ENCODE results near the gene CREBRF. TPM values are rescaled to one million over a fixed set of nuclear protein-coding genes. Genes with fewer than 3 reads are reported as not detected.

Gene CREBRF
- total RNA-seq, 1 donor from 2014 or later: 34.4 TPM

GRCh38 chr5:173093606-173094005, 37.5 kb downstream of the CREBRF start:
- no peak overlapping the region for H3K4me3 ChIP-seq
- no peaks in the 10 kb centered on the region for H3K9me3 ChIP-seq
- H3K27ac ChIP-seq: no peak overlapping the region
- intact Hi-C loops (cut with DNase I): no loop called here
- H3K27me3 ChIP-seq: no peaks in the 10 kb centered on the region
- no peak for TF ChIP-seq POLR2A (IDR thresholded peaks at IDR 0.05)
- TF ChIP-seq CTCF (IDR thresholded peaks at IDR 0.05): no peak
- no peak for TF ChIP-seq POLR2AphosphoS5 (IDR thresholded peaks at IDR 0.05; ENCODE audit: insufficient read depth in 1 of 2, low read depth in 1 of 2)
- DNase-seq (ENCODE audit: extremely low spot score in 2 of 2): no peak
- peaks cover 0 to 11% of the 10 kb centered on the region in 2 donors for H3K36me3 ChIP-seq
- H3K4me1 ChIP-seq: peaks cover 38% of the 10 kb centered on the region

GRCh38 chr5:173094012-173094661, 38.0 kb downstream of the CREBRF start:
- Histone ChIP-seq H3K27me3 (no peaks in the 10 kb centered on the region), H3K4me1 (peaks cover 38% of the 10 kb centered on the region), H3K36me3 (peaks cover 0 to 11% of the 10 kb centered on the region in 2 donors), H3K9me3 (no peaks in the 10 kb centered on the region), H3K27ac (no peak overlapping the region), H3K4me3 (no peak overlapping the region)
- no peak for DNase-seq (ENCODE audit: extremely low spot score in 2 of 2)
- intact Hi-C loops (cut with DNase I): no loop called here
- peak in 1 of 2 donors; percentile 35 for TF ChIP-seq POLR2AphosphoS5 (IDR thresholded peaks at IDR 0.05; ENCODE audit: insufficient read depth in 1 of 2, low read depth in 1 of 2)
- no peak for TF ChIP-seq POLR2A (IDR thresholded peaks at IDR 0.05)
- no peak for TF ChIP-seq CTCF (IDR thresholded peaks at IDR 0.05)

- TF ChIP-seq CTCF (IDR thresholded peaks at IDR 0.05): no peak
- no peak for TF ChIP-seq POLR2AphosphoS5 (IDR thresholded peaks at IDR 0.05; ENCODE audit: insufficient read depth in 1 of 2, low read depth in 1 of 2)
- no peak for TF ChIP-seq POLR2A (IDR thresholded peaks at IDR 0.05)
- peaks cover 43% of the 10 kb centered on the region for H3K4me1 ChIP-seq
These were observed 42.6 kb downstream of the CREBRF start for GRCh38 chr5:173098787-173099186.

GRCh38 chr5:173099461-173099860, 43.3 kb downstream of the CREBRF start:
- no peak for DNase-seq (ENCODE audit: extremely low spot score in 2 of 2)
- Histone ChIP-seq H3K36me3 (peaks cover 0 to 8% of the 10 kb centered on the region in 2 donors), H3K27me3 (no peaks in the 10 kb centered on the region), H3K27ac (no peak overlapping the region), H3K4me3 (no peak overlapping the region), H3K9me3 (no peaks in the 10 kb centered on the region), H3K4me1 (peaks cover 40% of the 10 kb centered on the region)
- intact Hi-C loops (cut with DNase I): no loop called here
- TF ChIP-seq POLR2A (IDR thresholded peaks at IDR 0.05): no peak
- no peak for TF ChIP-seq POLR2AphosphoS5 (IDR thresholded peaks at IDR 0.05; ENCODE audit: insufficient read depth in 1 of 2, low read depth in 1 of 2)
- TF ChIP-seq CTCF (IDR thresholded peaks at IDR 0.05): no peak

More at GRCh38 chr5:173098787-173099186, 42.6 kb downstream of the CREBRF start:
- intact Hi-C loops (cut with DNase I): no loop called here
- Histone ChIP-seq H3K4me3 (no peak overlapping the region), H3K36me3 (peaks cover 0 to 8% of the 10 kb centered on the region in 2 donors), H3K9me3 (no peaks in the 10 kb centered on the region), H3K27me3 (no peaks in the 10 kb centered on the region), H3K27ac (no peak overlapping the region)
- DNase-seq (ENCODE audit: extremely low spot score in 2 of 2): no peak

- no peak overlapping the region for H3K27ac ChIP-seq
- intact Hi-C loops (cut with DNase I): no loop called here
- TF ChIP-seq POLR2AphosphoS5 (IDR thresholded peaks at IDR 0.05; ENCODE audit: insufficient read depth in 1 of 2, low read depth in 1 of 2) (no peak), POLR2A (IDR thresholded peaks at IDR 0.05) (no peak), CTCF (IDR thresholded peaks at IDR 0.05) (no peak)
- H3K27me3 ChIP-seq: no peaks in the 10 kb centered on the region
- DNase-seq (ENCODE audit: extremely low spot score in 2 of 2): no peak
- H3K36me3 ChIP-seq: peaks cover 0 to 8% of the 10 kb centered on the region in 2 donors
- H3K4me3 ChIP-seq: no peak overlapping the region
- peaks cover 26% of the 10 kb centered on the region for H3K4me1 ChIP-seq
- H3K9me3 ChIP-seq: no peaks in the 10 kb centered on the region
These were observed 45.1 kb downstream of the CREBRF start for GRCh38 chr5:173101245-173101644.

All from vagina (tissue), 2 donors.